ENCODE data around the gene STX10. TPM values are rescaled to one million over a fixed set of nuclear protein-coding genes. Genes with fewer than 3 reads are reported as not detected.
"Not testable (repeated sequence)": the region's sequence is repeated elsewhere in the genome, so short reads cannot be mapped to it uniquely, and the experiment has no call there.

Gene STX10
- total RNA-seq, 4 donors from 2014 or later, result 71.9 to 110 (median 82.2) TPM

- DNase-seq (ENCODE audit: low spot score in 2 of 2), result peak in 1 of 2 donors; percentile 83
- TF ChIP-seq POLR2AphosphoS5 (IDR thresholded peaks at IDR 0.05), result no peak
- Histone ChIP-seq H3K27ac (peak overlapping the region; percentile 97), H3K36me3 (no peaks in the 10 kb centered on the region), H3K4me3 (peak overlapping the region; percentile 79), H3K27me3 (no peaks in the 10 kb centered on the region), H3K4me1 (peaks cover 35% of the 10 kb centered on the region), H3K9me3 (no peaks in the 10 kb centered on the region)
- 0% methylated on average over 31 of the region's 34 CpGs for WGBS
These were observed 893 bp upstream of the STX10 start for GRCh38 chr19:13150931-13151604.

- H3K9me3 ChIP-seq, result no peaks in the 10 kb centered on the region
- no peaks in the 10 kb centered on the region for H3K27me3 ChIP-seq
- TF ChIP-seq POLR2AphosphoS5 (IDR thresholded peaks at IDR 0.05) (peak in 1 of 3 donors; percentile 35), CTCF (IDR thresholded peaks at IDR 0.05) (no peak), EP300 (IDR thresholded peaks at IDR 0.05) (no peak)
- H3K27ac ChIP-seq, result peak overlapping the region; percentile 97
- peak overlapping the region; percentile 79 for H3K4me3 ChIP-seq
- peaks cover 9% of the 10 kb centered on the region for H3K36me3 ChIP-seq
- 1% methylated on average over 14 of the region's 46 CpGs for WGBS
- DNase-seq (ENCODE audit: low spot score in 2 of 2), result peak in 1 of 2 donors; percentile 78
- peaks cover 22% of the 10 kb centered on the region for H3K4me1 ChIP-seq
These were observed 468 bp downstream of the STX10 start for GRCh38 chr19:13149628-13150186.

GRCh38 chr19:13149173-13149627 is 975 bp downstream of the STX10 start:
- Histone ChIP-seq H3K4me3 (peak overlapping the region; percentile 79), H3K4me1 (peaks cover 22% of the 10 kb centered on the region), H3K36me3 (peaks cover 14% of the 10 kb centered on the region), H3K27ac (peak overlapping the region; percentile 97)
- H3K9me3 ChIP-seq; H3K27me3 ChIP-seq; DNase-seq (ENCODE audit: low spot score in 2 of 2): not testable (repeated sequence)
- WGBS, result 20% methylated on average over 17 of the region's 17 CpGs

GRCh38 chr19:13146763-13147563 is 3.2 kb downstream of the STX10 start:
- Histone ChIP-seq H3K4me3 (no peak overlapping the region), H3K36me3 (peaks cover 19% of the 10 kb centered on the region), H3K27ac (no peak overlapping the region), H3K27me3 (no peaks in the 10 kb centered on the region), H3K4me1 (peaks cover 19% of the 10 kb centered on the region), H3K9me3 (no peaks in the 10 kb centered on the region)
- TF ChIP-seq POLR2A (IDR thresholded peaks at IDR 0.05) (no peak), POLR2AphosphoS5 (IDR thresholded peaks at IDR 0.05) (no peak), CTCF (IDR thresholded peaks at IDR 0.05) (no peak), EP300 (IDR thresholded peaks at IDR 0.05) (no peak)
- no peak for DNase-seq (ENCODE audit: low spot score in 2 of 2)
- 73% methylated on average over 14 of the region's 16 CpGs for WGBS

- no peak overlapping the region for H3K4me3 ChIP-seq
- 77% methylated on average over 9 of the region's 11 CpGs for WGBS
- no peak for DNase-seq (ENCODE audit: low spot score in 2 of 2)
- H3K27me3 ChIP-seq, result no peaks in the 10 kb centered on the region
- no peaks in the 10 kb centered on the region for H3K9me3 ChIP-seq
- H3K27ac ChIP-seq, result no peak overlapping the region
- H3K36me3 ChIP-seq, result peaks cover 62% of the 10 kb centered on the region
- H3K4me1 ChIP-seq, result no peaks in the 10 kb centered on the region
- TF ChIP-seq POLR2AphosphoS5 (IDR thresholded peaks at IDR 0.05) (no peak), EP300 (IDR thresholded peaks at IDR 0.05) (no peak), CTCF (IDR thresholded peaks at IDR 0.05) (no peak), POLR2A (IDR thresholded peaks at IDR 0.05) (no peak)
These were observed 10.4 kb downstream of the STX10 start for GRCh38 chr19:13139633-13140311.

GRCh38 chr19:13138916-13139198 is 11.3 kb downstream of the STX10 start:
- no peak for DNase-seq (ENCODE audit: low spot score in 2 of 2)
- no peaks in the 10 kb centered on the region for H3K27me3 ChIP-seq
- H3K9me3 ChIP-seq, result no peaks in the 10 kb centered on the region
- H3K4me3 ChIP-seq, result no peak overlapping the region
- WGBS, result 78% methylated on average over 10 of the region's 10 CpGs
- peaks cover 55% of the 10 kb centered on the region for H3K36me3 ChIP-seq
- TF ChIP-seq EP300 (IDR thresholded peaks at IDR 0.05) (no peak), POLR2AphosphoS5 (IDR thresholded peaks at IDR 0.05) (no peak), POLR2A (IDR thresholded peaks at IDR 0.05) (no peak), CTCF (IDR thresholded peaks at IDR 0.05) (no peak)
- no peak overlapping the region for H3K27ac ChIP-seq
- no peaks in the 10 kb centered on the region for H3K4me1 ChIP-seq
